Trophoblast cell (in vitro differentiated cells and primary cell): ENCODE measurements around the gene FTO.

Experiments used
- DNase-seq, 2 donors: peaks; one replicate each; pipeline ENCODE4 v3.0.0-alpha.2; 2016
- H2AFZ ChIP-seq: 2 replicates; pipeline ENCODE4 v1.6.1; 2013; ENCODE audit warnings: low read length, moderate library complexity, mild to moderate bottlenecking; ENCODE audit not compliant: insufficient read depth, poor library complexity
- H2AK5ac ChIP-seq: 2 replicates; pipeline ENCODE4 v1.6.1; 2013; ENCODE audit warnings: mild to moderate bottlenecking, low read length
- H2BK120ac ChIP-seq: 2 replicates; pipeline ENCODE4 v1.6.1; 2013; ENCODE audit warnings: low read length, mild to moderate bottlenecking, moderate library complexity; ENCODE audit not compliant: insufficient read depth, poor library complexity
- H2BK12ac ChIP-seq: 2 replicates; pipeline ENCODE4 v1.6.1; 2013; ENCODE audit warnings: mild to moderate bottlenecking, low read length, moderate library complexity
- H2BK5ac ChIP-seq: 2 replicates; pipeline ENCODE4 v1.6.1; 2013; ENCODE audit warnings: low read length, low read depth, moderate library complexity, mild to moderate bottlenecking; ENCODE audit not compliant: poor library complexity
- H3K14ac ChIP-seq: 2 replicates; pipeline ENCODE4 v1.6.1; 2013; ENCODE audit warnings: mild to moderate bottlenecking, low read length
- H3K18ac ChIP-seq: 2 replicates; pipeline ENCODE4 v1.6.1; 2013; ENCODE audit warnings: mild to moderate bottlenecking, low read length
- H3K23ac ChIP-seq: 2 replicates; pipeline ENCODE4 v1.6.1; 2013; ENCODE audit warnings: low read length
- H3K27ac ChIP-seq: 2 replicates; pipeline ENCODE4 v1.5.1; 2013; ENCODE audit warnings: low read depth, mild to moderate bottlenecking, inconsistent platforms, low read length, moderate library complexity
- H3K27me3 ChIP-seq: 2 replicates; pipeline ENCODE4 v1.6.1; 2013; ENCODE audit warnings: inconsistent platforms, mild to moderate bottlenecking, low read length, moderate library complexity; ENCODE audit not compliant: insufficient read depth
- H3K36me3 ChIP-seq, 2 experiments: 1 replicate in 1 of 2; 2 replicates in 1 of 2; pipeline ENCODE4 v1.6.1; 2013; ENCODE audit warnings: low read length in 2 of 2, mild to moderate bottlenecking in 2 of 2, moderate library complexity in 1 of 2; ENCODE audit not compliant: insufficient read depth in 2 of 2, control insufficient read depth in 1 of 2
- H3K4ac ChIP-seq: 2 replicates; pipeline ENCODE4 v1.6.1; 2013; ENCODE audit warnings: low read depth, mild to moderate bottlenecking, low read length, moderate library complexity
- H3K4me1 ChIP-seq, 2 experiments: 1 replicate in 1 of 2; 2 replicates in 1 of 2; pipeline ENCODE4 v1.6.1; 2013; ENCODE audit warnings: low read length in 2 of 2, mild to moderate bottlenecking in 2 of 2, moderate library complexity in 1 of 2; ENCODE audit not compliant: insufficient read depth in 2 of 2, control insufficient read depth in 1 of 2
- H3K4me2 ChIP-seq: 2 replicates; pipeline ENCODE4 v1.6.1; 2013; ENCODE audit warnings: inconsistent platforms, mild to moderate bottlenecking, low read length, moderate library complexity
- H3K4me3 ChIP-seq: 2 replicates; pipeline ENCODE4 v1.5.1; 2013; ENCODE audit warnings: mild to moderate bottlenecking, low read depth, low read length, inconsistent platforms
- H3K79me1 ChIP-seq: one replicate; pipeline ENCODE4 v1.6.1; 2013; ENCODE audit warnings: low read length
- H3K79me2 ChIP-seq: 2 replicates; pipeline ENCODE4 v1.6.1; 2013; ENCODE audit warnings: low read length, mild to moderate bottlenecking; ENCODE audit not compliant: control insufficient read depth, insufficient read depth, poor library complexity
- H3K9ac ChIP-seq: 2 replicates; pipeline ENCODE4 v1.6.1; 2013; ENCODE audit warnings: mild to moderate bottlenecking, low read length
- H3K9me3 ChIP-seq: 2 replicates; pipeline ENCODE4 v1.6.1; 2013; ENCODE audit warnings: low read depth, mild to moderate bottlenecking, control low read depth, inconsistent platforms, low read length; ENCODE audit not compliant: insufficient read depth
- H4K12ac ChIP-seq: 2 replicates; pipeline ENCODE4 v1.6.1; 2013; ENCODE audit warnings: low read depth, mild to moderate bottlenecking, low read length, moderate library complexity
- H4K8ac ChIP-seq: 2 replicates; pipeline ENCODE4 v1.6.1; 2013; ENCODE audit warnings: low read depth, mild to moderate bottlenecking, low read length, moderate library complexity
- H4K91ac ChIP-seq: one replicate; pipeline ENCODE4 v1.6.1; 2013; ENCODE audit warnings: low read depth, mild to moderate bottlenecking, low read length, moderate library complexity
- WGBS: extraction: QIAGEN DNeasy Blood & Tissue Kit; methylation state at CpG from one replicate; pipeline ENCODE4 v1.1.7; 2013; ENCODE audit warnings: missing lambda C conversion rate; ENCODE audit not compliant: insufficient read length, insufficient coverage; ENCODE audit errors: extremely low coverage; 5-methylcytosine and 5-hydroxymethylcytosine counted together

Gene FTO

GRCh38 chr16:53717577-53717976 lies 13.6 kb downstream of the FTO start:
- no peak overlapping the region for H3K23ac ChIP-seq
- no peak overlapping the region for H2BK12ac ChIP-seq
- no peak overlapping the region for H2BK5ac ChIP-seq
- H4K91ac ChIP-seq = no peak overlapping the region
- no peak overlapping the region for H3K4me2 ChIP-seq
- H3K4ac ChIP-seq = no peak overlapping the region
- no peak overlapping the region for H3K9ac ChIP-seq
- H3K9me3 ChIP-seq = no peaks in the 10 kb centered on the region
- no peaks in the 10 kb centered on the region for H3K36me3 ChIP-seq
- H3K27ac ChIP-seq = no peak overlapping the region
- no peaks in the 10 kb centered on the region for H3K27me3 ChIP-seq
- H3K14ac ChIP-seq = no peak overlapping the region
- peak; percentile 45 to 81 for DNase-seq
- H4K8ac ChIP-seq = no peak overlapping the region
- no peak overlapping the region for H2AFZ ChIP-seq
- no peak overlapping the region for H2BK120ac ChIP-seq
- WGBS = no CpG with 5 or more reads among the region's 3 CpGs
- no peaks in the 10 kb centered on the region for H3K79me1 ChIP-seq
- H4K12ac ChIP-seq = no peak overlapping the region
- no peaks in the 10 kb centered on the region for H3K79me2 ChIP-seq
- H2AK5ac ChIP-seq = no peak overlapping the region
- no peak overlapping the region for H3K18ac ChIP-seq
- no peak overlapping the region for H3K4me3 ChIP-seq
- no peaks in the 10 kb centered on the region for H3K4me1 ChIP-seq

- H3K18ac ChIP-seq = no peak overlapping the region
- H3K4me1 ChIP-seq = no peaks in the 10 kb centered on the region
- no peak overlapping the region for H3K4ac ChIP-seq
- H3K9me3 ChIP-seq = no peaks in the 10 kb centered on the region
- H3K14ac ChIP-seq = no peak overlapping the region
- H2BK120ac ChIP-seq = no peak overlapping the region
- H3K36me3 ChIP-seq = no peaks in the 10 kb centered on the region
- H3K4me2 ChIP-seq = no peak overlapping the region
- no peak overlapping the region for H2BK12ac ChIP-seq
- H4K12ac ChIP-seq = no peak overlapping the region
- DNase-seq = no peak
- H3K27ac ChIP-seq = no peak overlapping the region
- H3K79me2 ChIP-seq = no peaks in the 10 kb centered on the region
- no CpG with 5 or more reads among the region's 5 CpGs for WGBS
- no peaks in the 10 kb centered on the region for H3K79me1 ChIP-seq
- H4K91ac ChIP-seq = no peak overlapping the region
- H3K4me3 ChIP-seq = no peak overlapping the region
- H2AK5ac ChIP-seq = no peak overlapping the region
- H2BK5ac ChIP-seq = no peak overlapping the region
- no peaks in the 10 kb centered on the region for H3K27me3 ChIP-seq
- no peak overlapping the region for H3K23ac ChIP-seq
- H2AFZ ChIP-seq = no peak overlapping the region
- H4K8ac ChIP-seq = no peak overlapping the region
- H3K9ac ChIP-seq = no peak overlapping the region
These were observed 17.1 kb downstream of the FTO start for GRCh38 chr16:53721017-53721416.

GRCh38 chr16:53726625-53727024 lies 22.7 kb downstream of the FTO start:
- H3K4me1 ChIP-seq = peaks cover 0 to 2% of the 10 kb centered on the region in 2 experiments
- no peaks in the 10 kb centered on the region for H3K9me3 ChIP-seq
- no peak overlapping the region for H3K18ac ChIP-seq
- H3K9ac ChIP-seq = no peak overlapping the region
- H2BK5ac ChIP-seq = no peak overlapping the region
- no peak overlapping the region for H2BK12ac ChIP-seq
- H4K91ac ChIP-seq = no peak overlapping the region
- no peak overlapping the region for H3K23ac ChIP-seq
- H3K4me3 ChIP-seq = no peak overlapping the region
- no peak overlapping the region for H2AK5ac ChIP-seq
- no peak overlapping the region for H4K12ac ChIP-seq
- H3K14ac ChIP-seq = no peak overlapping the region
- H2AFZ ChIP-seq = no peak overlapping the region
- DNase-seq = peak in 1 of 2 donors; percentile 52
- H4K8ac ChIP-seq = no peak overlapping the region
- no peak overlapping the region for H3K27ac ChIP-seq
- H2BK120ac ChIP-seq = no peak overlapping the region
- no peaks in the 10 kb centered on the region for H3K27me3 ChIP-seq
- no peak overlapping the region for H3K4me2 ChIP-seq
- H3K4ac ChIP-seq = no peak overlapping the region
- no peaks in the 10 kb centered on the region for H3K79me2 ChIP-seq
- no peaks in the 10 kb centered on the region for H3K79me1 ChIP-seq
- no peaks in the 10 kb centered on the region for H3K36me3 ChIP-seq

- no peak overlapping the region for H3K4me3 ChIP-seq
- no peak overlapping the region for H2AK5ac ChIP-seq
- no peak overlapping the region for H2BK120ac ChIP-seq
- peaks cover 0 to 6% of the 10 kb centered on the region in 2 experiments for H3K4me1 ChIP-seq
- no peaks in the 10 kb centered on the region for H3K36me3 ChIP-seq
- no peaks in the 10 kb centered on the region for H3K79me2 ChIP-seq
- H3K9ac ChIP-seq = no peak overlapping the region
- no peak overlapping the region for H2AFZ ChIP-seq
- H3K9me3 ChIP-seq = no peaks in the 10 kb centered on the region
- no CpG with 5 or more reads among the region's 3 CpGs for WGBS
- H3K23ac ChIP-seq = no peak overlapping the region
- no peak overlapping the region for H3K4ac ChIP-seq
- H3K4me2 ChIP-seq = no peak overlapping the region
- H2BK12ac ChIP-seq = no peak overlapping the region
- no peak overlapping the region for H4K8ac ChIP-seq
- H3K27ac ChIP-seq = no peak overlapping the region
- DNase-seq = no peak
- no peak overlapping the region for H2BK5ac ChIP-seq
- H4K12ac ChIP-seq = no peak overlapping the region
- H4K91ac ChIP-seq = no peak overlapping the region
- no peaks in the 10 kb centered on the region for H3K79me1 ChIP-seq
- no peaks in the 10 kb centered on the region for H3K27me3 ChIP-seq
- no peak overlapping the region for H3K18ac ChIP-seq
- H3K14ac ChIP-seq = no peak overlapping the region
These were observed 26.7 kb downstream of the FTO start for GRCh38 chr16:53730693-53731092.
